Measurements from ENCODE around the gene IFNL1.

DNA sequence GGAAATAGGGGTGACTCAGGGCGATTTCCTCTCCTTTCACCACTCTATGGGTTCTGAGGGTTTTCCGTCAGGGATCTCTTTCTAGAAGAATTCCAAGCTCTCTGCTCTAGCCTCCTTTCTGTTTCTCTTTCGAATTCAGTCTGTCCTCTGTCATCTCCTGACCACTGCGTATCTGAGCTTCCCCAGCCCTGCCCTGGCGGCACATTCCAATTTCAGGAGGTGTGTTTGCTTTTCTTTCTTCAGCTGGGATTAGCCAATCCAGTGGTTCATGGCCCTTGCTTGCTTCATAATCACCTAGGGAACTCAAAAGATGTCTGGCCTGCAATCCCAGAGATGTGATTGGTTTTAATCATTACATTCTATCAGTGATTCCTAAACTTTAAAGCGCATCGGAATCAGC is 18.6 kb upstream of the IFNL1 start:
- TF ChIP-seq CTCF (IDR thresholded peaks at IDR 0.05 in 4 of 5, conservative IDR thresholded peaks at IDR 0.05 in 1 of 5) = no peak
- no peak for TF ChIP-seq POLR2A (IDR thresholded peaks at IDR 0.05)
